CD4-positive, alpha-beta T cell (primary cell): ENCODE measurements around the gene RNASE8. TPM values are rescaled to one million over a fixed set of nuclear protein-coding genes. Genes with fewer than 3 reads are reported as not detected.

Source experiments
- ATAC-seq: fragments of 200-7000 bp; cut with Tn5 transposase; one replicate; pipeline ENCODE4 v1.10.0; 2022; ENCODE audit warnings: mild to moderate bottlenecking; ENCODE audit not compliant: poor library complexity
- CTCF ChIA-PET: fragments of 350-600 bp; sonication (Branson Sonifier 250); formaldehyde crosslinking; loops from one replicate; lab custom pipeline; 2021; ENCODE audit warnings: antibody characterized with exemption, inconsistent platforms; lab: Charles Lee
- POLR2A ChIA-PET: fragments of 350-600 bp; sonication (Branson Sonifier 250); formaldehyde crosslinking; loops from one replicate; lab custom pipeline; 2021; ENCODE audit warnings: antibody characterized with exemption, inconsistent platforms; lab: Charles Lee
- DNase-seq, 14 experiments: peaks; one replicate each; pipeline ENCODE4 v3.0.0-alpha.2; 2013 to 2020; ENCODE audit warnings: mixed read lengths in 2 of 14
- H3K27ac ChIP-seq, 2 donors: one replicate each; pipeline versions ENCODE4 v1.5.1 to v1.7.0; 2013; ENCODE audit warnings: low read length in 2 of 2, low read depth in 1 of 2, mild to moderate bottlenecking in 1 of 2
- H3K27me3 ChIP-seq, 2 experiments: 1 replicate in 1 of 2; 2 replicates in 1 of 2; pipeline versions ENCODE4 v1.6.1 to v1.7.0; 2013; ENCODE audit warnings: low read length in 2 of 2, control low read depth in 1 of 2, mild to moderate bottlenecking in 1 of 2, moderate library complexity in 1 of 2; ENCODE audit not compliant: insufficient read depth in 2 of 2, control insufficient read depth in 1 of 2
- H3K36me3 ChIP-seq: one replicate; pipeline ENCODE4 v1.6.1; 2013; ENCODE audit warnings: low read length, control low read depth; ENCODE audit not compliant: insufficient read depth
- H3K4me1 ChIP-seq: one replicate; pipeline ENCODE4 v1.6.1; 2013; ENCODE audit warnings: low read length, control low read depth; ENCODE audit not compliant: insufficient read depth
- H3K4me3 ChIP-seq: one replicate; pipeline ENCODE4 v1.5.1; 2013; ENCODE audit warnings: mild to moderate bottlenecking, low read length, moderate library complexity
- H3K9me3 ChIP-seq, 2 experiments: 1 replicate in 1 of 2; 2 replicates in 1 of 2; pipeline versions ENCODE4 v1.6.1 to v1.7.0; 2013; ENCODE audit warnings: low read length in 2 of 2, mild to moderate bottlenecking in 2 of 2, control low read depth in 1 of 2, moderate library complexity in 1 of 2; ENCODE audit not compliant: control insufficient read depth in 1 of 2, insufficient read depth in 1 of 2
- H3K27ac Mint-ChIP-seq: one replicate; pipeline ENCODE4 v1.8.0; 2020; ENCODE audit warnings: mixed read lengths
- H3K27me3 Mint-ChIP-seq: one replicate; pipeline ENCODE4 v1.8.0; 2021; ENCODE audit warnings: mixed read lengths
- H3K36me3 Mint-ChIP-seq: one replicate; pipeline ENCODE4 v1.8.0; 2021; ENCODE audit warnings: low read depth, mixed read lengths
- H3K4me1 Mint-ChIP-seq: one replicate; pipeline ENCODE4 v1.8.0; 2021; ENCODE audit warnings: low read depth, mixed read lengths
- H3K4me3 Mint-ChIP-seq: one replicate; pipeline ENCODE4 v1.8.0; 2020; ENCODE audit warnings: mild to moderate bottlenecking, mixed read lengths
- H3K9me3 Mint-ChIP-seq: one replicate; pipeline ENCODE4 v1.8.0; 2020; ENCODE audit warnings: mixed read lengths
- CTCF ChIP-seq: fragments of 200-600 bp; IDR thresholded peaks from one replicate; pipeline ENCODE4 v1.8.0; 2022; ENCODE audit warnings: antibody characterized with exemption, mild to moderate bottlenecking
- intact Hi-C, 2 experiments: fragments of 100-400 bp; cut with DNase I in 1 of 2; cut with micrococcal nuclease in 1 of 2; formaldehyde crosslinking; loops; one replicate each; pipeline versions ENCODE4 v1.15.1 to v1.9.0; 2023 to 2025; cut with DNase I, micrococcal nuclease
- microRNA-seq: library from miRNA; unstranded; fragments of <30 nt; microRNA quantifications from one replicate; pipeline ENCODE4 v1.2.0, GENCODE V29; 2021; ENCODE audit warnings: borderline microRNAs expressed, borderline replicate concordance
- total RNA-seq, 174 experiments: library from RNA in 2 of 174; stranded (reverse) in 2 of 174; gene quantifications; one replicate each; pipeline ENCODE4 v1.2.3 and lab custom pipeline; 2021 to 2026

The RNASE8 gene
- total RNA-seq, 2 experiments from 2014 or later: not detected

DNA sequence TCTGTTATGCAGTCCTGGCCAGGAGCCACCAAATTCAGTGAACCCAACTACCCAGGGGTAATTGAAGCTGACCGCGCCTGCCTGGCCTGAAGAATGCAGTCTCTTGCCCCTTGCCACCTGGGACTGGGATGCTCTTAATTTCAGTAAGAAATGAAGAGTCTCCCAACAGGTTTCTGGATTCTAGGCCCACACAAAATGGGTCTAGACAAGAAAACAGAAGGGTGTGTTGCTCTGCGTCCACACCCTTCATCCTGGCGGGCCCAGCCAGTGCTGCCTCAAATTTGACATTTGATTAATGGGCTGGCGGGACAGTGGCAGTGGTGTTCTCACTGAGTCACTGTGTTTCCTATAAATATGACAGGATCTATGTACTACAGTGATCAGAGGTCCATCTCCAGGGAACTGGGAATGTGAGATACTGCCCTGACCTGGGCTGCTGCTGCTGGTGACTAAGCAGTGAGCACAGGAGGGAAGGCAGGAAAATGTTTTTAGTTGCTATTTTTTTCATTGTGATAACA lies 49.7 kb downstream of the RNASE8 start:
- intact Hi-C loops: loop anchor here (10.0 kb wide), 2 partner anchors 253 to 413 kb away; no protein-coding TSS in a partner anchor
- Mint-ChIP-seq H3K4me3 (no peak overlapping the region), H3K27ac (no peak overlapping the region), H3K9me3 (no peaks in the 10 kb centered on the region), H3K27me3 (no peaks in the 10 kb centered on the region), H3K4me1 (peaks cover 27% of the 10 kb centered on the region), H3K36me3 (no peaks in the 10 kb centered on the region)
- POLR2A ChIA-PET: no interaction called here
- DNase-seq (no peak), ATAC-seq (no peak)
- peaks cover 18% of the 10 kb centered on the region for H3K4me1 ChIP-seq
- H3K27ac ChIP-seq: no peak overlapping the region
- no peak overlapping the region for H3K4me3 ChIP-seq
- TF ChIP-seq CTCF: no peak
- no peaks in the 10 kb centered on the region for H3K36me3 ChIP-seq
- CTCF ChIA-PET: interaction anchor here (2.1 to 6.8 kb wide), 3 partner anchors 13 to 92 kb away, joined by 5 to 116 read pairs (median 94); no protein-coding TSS in a partner anchor
- no peaks in the 10 kb centered on the region for H3K27me3 ChIP-seq
- H3K9me3 ChIP-seq: no peaks in the 10 kb centered on the region

Small RNAs within 50 kb of the gene (microRNA-seq; reads per million reads assigned to microRNA genes)
- not detected for gene MIR6717

Other genes with a start within 250 kb of the RNASE8 start
- not detected for gene RNASE3, start 166.4 kb upstream of the RNASE8 start, total RNA-seq
- gene RNASE2, start 102.3 kb upstream of the RNASE8 start, total RNA-seq: under 1 TPM; 0.34 to 0.36 TPM
- gene METTL17, start 67.8 kb upstream of the RNASE8 start, total RNA-seq: 10 to 100 TPM; 92.0 to 94.8 TPM
- not detected for gene SLC39A2, start 58.5 kb upstream of the RNASE8 start, total RNA-seq
- 10 to 100 TPM; 26.7 to 28.6 TPM for gene NDRG2, start 32.8 kb upstream of the RNASE8 start, total RNA-seq
- gene TPPP2, start 27.6 kb upstream of the RNASE8 start, total RNA-seq: not detected
- gene RNASE13, start 23.0 kb upstream of the RNASE8 start, total RNA-seq: not detected
- gene RNASE7, start 15.5 kb upstream of the RNASE8 start, total RNA-seq: not detected
- gene ARHGEF40, start 12.5 kb downstream of the RNASE8 start, total RNA-seq: 1 to 10 TPM; 1.2 to 1.3 TPM
- gene ZNF219, start 40.8 kb downstream of the RNASE8 start, total RNA-seq: 10 to 100 TPM; 15.2 to 15.5 TPM
- not detected for gene TMEM253, start 43.2 kb downstream of the RNASE8 start, total RNA-seq
- not detected for gene OR5AU1, start 98.2 kb downstream of the RNASE8 start, total RNA-seq
- gene HNRNPC, start 211.6 kb downstream of the RNASE8 start, total RNA-seq: 100 to 1,000 TPM; 507 to 528 TPM
- gene RPGRIP1, start 222.3 kb downstream of the RNASE8 start, total RNA-seq: not detected